Fibroblast of pulmonary artery (primary cell): ENCODE data around the gene PTCSC3.

Experiments used
- DNase-seq: peaks from one replicate; pipeline ENCODE4 v3.0.0-alpha.2; 2010; ENCODE audit warnings: low read depth
- H3K4me3 ChIP-seq: replicated peaks from 2 replicates; pipeline ENCODE4 v1.5.1; 2011; ENCODE audit warnings: low read depth, mild to moderate bottlenecking, control low read depth, low read length, moderate library complexity
- TF ChIP-seq, protein P1 (sequence below): IDR thresholded peaks from 2 replicates; pipeline ENCODE4 v1.5.1; 2011; ENCODE audit warnings: mild to moderate bottlenecking, control low read depth, low read length, inconsistent platforms; ENCODE audit errors: missing control alignments

PTCSC3 gene

DNA sequence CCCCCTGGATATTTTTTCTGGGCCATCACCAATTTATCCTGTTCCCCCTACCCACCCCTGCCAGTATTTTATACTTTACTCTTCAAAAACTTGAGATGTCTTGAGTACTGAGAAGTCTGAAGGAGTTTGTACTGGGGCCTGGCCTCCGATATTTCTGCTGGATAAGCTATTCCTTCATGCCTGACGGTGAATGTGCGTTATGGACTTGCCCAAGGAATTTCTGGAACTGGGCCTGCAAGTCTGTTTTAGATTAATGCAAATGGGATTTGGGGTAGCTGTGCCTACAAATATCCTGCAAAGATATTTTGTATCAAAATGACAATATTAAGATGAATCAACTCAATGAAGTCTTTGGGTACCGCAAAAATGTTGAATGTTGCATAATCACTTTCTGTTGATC is at the start of gene PTCSC3:
TSS of gene PTCSC3 (minus strand) at position 199 of the 400 bp plus-strand sequence.
- H3K4me3 ChIP-seq = no peak within 1 kb of the TSS
- TF ChIP-seq, protein P1, sequence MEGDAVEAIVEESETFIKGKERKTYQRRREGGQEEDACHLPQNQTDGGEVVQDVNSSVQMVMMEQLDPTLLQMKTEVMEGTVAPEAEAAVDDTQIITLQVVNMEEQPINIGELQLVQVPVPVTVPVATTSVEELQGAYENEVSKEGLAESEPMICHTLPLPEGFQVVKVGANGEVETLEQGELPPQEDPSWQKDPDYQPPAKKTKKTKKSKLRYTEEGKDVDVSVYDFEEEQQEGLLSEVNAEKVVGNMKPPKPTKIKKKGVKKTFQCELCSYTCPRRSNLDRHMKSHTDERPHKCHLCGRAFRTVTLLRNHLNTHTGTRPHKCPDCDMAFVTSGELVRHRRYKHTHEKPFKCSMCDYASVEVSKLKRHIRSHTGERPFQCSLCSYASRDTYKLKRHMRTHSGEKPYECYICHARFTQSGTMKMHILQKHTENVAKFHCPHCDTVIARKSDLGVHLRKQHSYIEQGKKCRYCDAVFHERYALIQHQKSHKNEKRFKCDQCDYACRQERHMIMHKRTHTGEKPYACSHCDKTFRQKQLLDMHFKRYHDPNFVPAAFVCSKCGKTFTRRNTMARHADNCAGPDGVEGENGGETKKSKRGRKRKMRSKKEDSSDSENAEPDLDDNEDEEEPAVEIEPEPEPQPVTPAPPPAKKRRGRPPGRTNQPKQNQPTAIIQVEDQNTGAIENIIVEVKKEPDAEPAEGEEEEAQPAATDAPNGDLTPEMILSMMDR = no peak
- DNase-seq = no peak

DNA sequence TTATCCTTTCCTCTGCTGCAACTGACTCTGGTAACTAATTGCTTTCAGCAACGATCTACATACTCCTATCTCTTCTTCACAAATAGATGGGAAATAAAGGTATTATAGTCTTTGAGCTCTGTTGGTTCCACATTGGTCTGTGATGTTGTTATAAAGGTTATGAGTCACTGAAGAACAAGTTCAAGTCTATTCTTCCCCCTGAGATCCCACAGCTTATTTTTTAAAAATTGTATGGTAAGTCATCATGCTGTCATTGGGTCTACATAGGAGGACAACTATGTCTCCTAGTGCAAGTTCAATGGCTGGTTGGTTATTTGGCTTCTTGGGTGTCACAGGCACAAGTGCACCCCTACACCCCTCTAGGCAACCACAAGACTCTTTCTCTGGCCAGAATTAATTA is 49.6 kb upstream of the PTCSC3 start:
- no peak overlapping the region for H3K4me3 ChIP-seq
- no peak for DNase-seq
- TF ChIP-seq, protein P1 = no peak

DNA sequence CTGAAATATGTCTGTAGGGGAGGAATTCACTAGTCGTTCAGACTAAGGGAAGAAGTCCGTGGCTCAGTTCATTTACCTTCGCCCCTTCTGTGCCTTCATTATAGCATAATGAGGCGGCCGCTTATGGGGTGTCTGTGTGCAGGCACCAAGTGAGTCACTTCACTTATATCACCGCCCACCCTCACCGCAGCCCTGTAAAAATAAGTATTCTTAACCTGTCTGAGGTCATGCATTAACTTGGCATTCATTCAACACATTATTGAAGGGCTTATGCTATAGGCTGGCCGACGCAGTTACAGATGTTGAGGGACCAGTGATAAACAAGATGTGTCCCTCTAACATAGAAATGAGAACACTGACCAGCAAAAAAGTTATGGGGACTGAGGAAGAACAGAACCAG is 47.7 kb upstream of the PTCSC3 start:
- H3K4me3 ChIP-seq = no peak overlapping the region
- DNase-seq = no peak
- TF ChIP-seq, protein P1 = no peak

DNA sequence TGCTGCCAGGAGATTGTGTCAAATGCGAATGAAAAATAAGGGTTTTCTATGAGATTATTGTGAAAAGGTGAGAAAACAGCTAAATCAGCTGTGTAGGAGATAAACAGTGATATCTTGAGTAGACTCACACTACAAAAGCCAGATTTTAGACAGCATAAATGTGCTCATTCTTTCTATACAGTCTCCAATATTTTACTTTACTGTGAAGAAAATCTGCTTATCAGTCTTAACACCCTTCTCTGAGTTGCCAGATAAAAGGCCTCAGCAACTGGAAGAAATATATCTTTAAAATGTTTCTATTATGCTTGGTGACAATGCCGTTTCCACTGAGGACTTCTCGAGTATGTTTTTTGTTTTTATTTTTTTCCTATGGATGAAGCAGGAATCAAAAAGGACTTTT is 47.0 kb upstream of the PTCSC3 start:
- no peak overlapping the region for H3K4me3 ChIP-seq
- TF ChIP-seq, protein P1 = no peak
- no peak for DNase-seq

DNA sequence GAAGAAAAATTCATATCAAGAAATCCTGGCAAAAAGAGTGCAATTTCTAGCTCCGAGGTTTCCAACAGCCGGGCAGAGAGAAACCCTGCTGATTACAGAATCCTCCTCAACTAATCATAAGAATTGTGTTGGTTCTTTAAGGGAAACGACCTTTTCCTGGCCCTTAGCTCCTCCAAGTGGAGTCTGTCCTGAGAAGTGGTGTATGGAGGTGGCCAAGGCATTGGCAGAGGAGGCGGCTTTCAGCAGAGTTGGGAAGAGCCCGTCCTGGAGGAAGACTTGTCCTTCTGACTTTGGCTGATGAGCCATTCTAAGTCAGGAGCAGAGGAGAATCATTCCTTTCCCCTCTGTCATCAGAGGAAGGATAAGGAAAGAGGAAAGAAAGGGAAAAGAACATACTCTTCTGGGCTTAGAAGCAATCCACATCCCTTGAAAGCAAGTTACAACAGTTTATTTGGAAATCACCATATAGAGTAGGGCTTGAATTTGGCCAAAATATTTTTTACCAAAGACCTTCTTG is 46.5 kb upstream of the PTCSC3 start:
- no peak overlapping the region for H3K4me3 ChIP-seq
- TF ChIP-seq, protein P1 = no peak
- DNase-seq = no peak

DNA sequence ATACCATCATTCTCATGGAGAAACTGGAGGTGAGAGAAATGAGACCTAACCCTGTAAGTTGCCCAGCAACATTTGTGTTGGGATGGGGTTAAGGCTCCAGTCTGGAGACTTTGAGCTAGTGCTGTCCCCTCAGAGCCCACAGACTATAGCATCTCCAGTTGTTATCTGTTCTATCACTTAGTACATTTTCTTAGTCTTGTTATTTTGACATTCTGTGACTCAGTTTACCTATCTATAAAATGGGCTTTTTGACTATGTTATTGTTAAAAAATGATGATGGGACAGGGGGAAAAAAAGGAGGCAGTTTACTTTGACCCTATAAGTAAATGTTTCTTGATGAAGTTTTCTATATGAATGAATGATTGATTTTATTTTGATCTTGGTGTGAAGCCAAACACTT is 45.8 kb upstream of the PTCSC3 start:
- H3K4me3 ChIP-seq = no peak overlapping the region
- TF ChIP-seq, protein P1 = no peak
- no peak for DNase-seq

DNA sequence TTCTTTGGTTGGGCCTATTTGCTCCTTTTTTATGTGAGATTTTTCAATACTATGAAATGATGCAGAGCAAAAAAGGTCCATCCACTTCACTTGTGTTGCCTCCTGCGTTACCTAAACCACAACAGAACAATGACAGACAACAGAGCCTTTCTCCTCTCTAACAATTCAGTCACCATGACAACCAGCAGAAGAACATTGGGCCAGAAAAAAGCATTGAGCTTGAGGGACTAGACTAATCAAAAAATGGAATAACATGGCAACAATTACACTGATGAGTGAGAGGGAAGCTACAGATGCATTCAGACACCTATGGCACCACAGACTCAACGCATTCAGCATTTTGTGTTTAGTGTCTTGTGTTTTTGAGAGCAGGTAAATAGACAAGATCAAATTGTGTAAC is 44.6 kb upstream of the PTCSC3 start:
- no peak overlapping the region for H3K4me3 ChIP-seq
- TF ChIP-seq, protein P1 = no peak
- DNase-seq = no peak
